Stimulated activated CD8-positive, alpha-beta memory T cell treated with anti-CD3 and anti-CD28 coated beads, Interleukin-7, amount 100 ng/mL, for 1 hour (primary cell): ENCODE data around the gene PROM1.

Experiments used
- DNase-seq, 2 donors: peaks; one replicate each; pipeline ENCODE4 v3.0.0-alpha.2; 2020; ENCODE audit warnings: low read depth in 2 of 2

Gene PROM1

GRCh38 chr4:16027114-16027513 is 56.7 kb downstream of the PROM1 start:
- no peak for DNase-seq

- no peak for DNase-seq
These were observed 57.6 kb downstream of the PROM1 start for GRCh38 chr4:16026160-16026761.

- no peak for DNase-seq
These were observed 58.6 kb downstream of the PROM1 start for GRCh38 chr4:16025268-16025667.

GRCh38 chr4:16023776-16024408 is 59.9 kb downstream of the PROM1 start:
- DNase-seq = no peak

- no peak for DNase-seq
These were observed 61.8 kb downstream of the PROM1 start for GRCh38 chr4:16021804-16022560.

GRCh38 chr4:16019649-16020048 is 64.2 kb downstream of the PROM1 start:
- DNase-seq = no peak

GRCh38 chr4:16018841-16019240 is 65.0 kb downstream of the PROM1 start:
- DNase-seq = no peak

- DNase-seq = no peak
These were observed 65.7 kb downstream of the PROM1 start for GRCh38 chr4:16018061-16018676.

GRCh38 chr4:16016536-16016935 is 67.3 kb downstream of the PROM1 start:
- DNase-seq = no peak

- no peak for DNase-seq
These were observed 72.7 kb downstream of the PROM1 start for GRCh38 chr4:16011173-16011572.

- no peak for DNase-seq
These were observed 74.7 kb downstream of the PROM1 start for GRCh38 chr4:16009153-16009552.

GRCh38 chr4:16007471-16008095 is 76.2 kb downstream of the PROM1 start:
- no peak for DNase-seq

- no peak for DNase-seq
These were observed 76.9 kb downstream of the PROM1 start for GRCh38 chr4:16006771-16007446.

GRCh38 chr4:16005676-16006075 is 78.1 kb downstream of the PROM1 start:
- DNase-seq = no peak

GRCh38 chr4:16001484-16001858 is 82.4 kb downstream of the PROM1 start:
- no peak for DNase-seq

- no peak for DNase-seq
These were observed 82.9 kb downstream of the PROM1 start for GRCh38 chr4:16000708-16001483.

GRCh38 chr4:15996773-15997172 is 87.0 kb downstream of the PROM1 start:
- no peak for DNase-seq

- no peak for DNase-seq
These were observed 88.0 kb downstream of the PROM1 start for GRCh38 chr4:15995826-15996225.

GRCh38 chr4:15992167-15992485 is 91.7 kb downstream of the PROM1 start:
- no peak for DNase-seq

GRCh38 chr4:15990570-15991285 is 93.1 kb downstream of the PROM1 start:
- DNase-seq = no peak
